ENCODE measurements around the gene HTT. TPM values are rescaled to one million over a fixed set of nuclear protein-coding genes. Genes with fewer than 3 reads are reported as not detected.

Gene HTT
- total RNA-seq, 2 donors from 2014 or later: 62.4 to 116 TPM

DNA sequence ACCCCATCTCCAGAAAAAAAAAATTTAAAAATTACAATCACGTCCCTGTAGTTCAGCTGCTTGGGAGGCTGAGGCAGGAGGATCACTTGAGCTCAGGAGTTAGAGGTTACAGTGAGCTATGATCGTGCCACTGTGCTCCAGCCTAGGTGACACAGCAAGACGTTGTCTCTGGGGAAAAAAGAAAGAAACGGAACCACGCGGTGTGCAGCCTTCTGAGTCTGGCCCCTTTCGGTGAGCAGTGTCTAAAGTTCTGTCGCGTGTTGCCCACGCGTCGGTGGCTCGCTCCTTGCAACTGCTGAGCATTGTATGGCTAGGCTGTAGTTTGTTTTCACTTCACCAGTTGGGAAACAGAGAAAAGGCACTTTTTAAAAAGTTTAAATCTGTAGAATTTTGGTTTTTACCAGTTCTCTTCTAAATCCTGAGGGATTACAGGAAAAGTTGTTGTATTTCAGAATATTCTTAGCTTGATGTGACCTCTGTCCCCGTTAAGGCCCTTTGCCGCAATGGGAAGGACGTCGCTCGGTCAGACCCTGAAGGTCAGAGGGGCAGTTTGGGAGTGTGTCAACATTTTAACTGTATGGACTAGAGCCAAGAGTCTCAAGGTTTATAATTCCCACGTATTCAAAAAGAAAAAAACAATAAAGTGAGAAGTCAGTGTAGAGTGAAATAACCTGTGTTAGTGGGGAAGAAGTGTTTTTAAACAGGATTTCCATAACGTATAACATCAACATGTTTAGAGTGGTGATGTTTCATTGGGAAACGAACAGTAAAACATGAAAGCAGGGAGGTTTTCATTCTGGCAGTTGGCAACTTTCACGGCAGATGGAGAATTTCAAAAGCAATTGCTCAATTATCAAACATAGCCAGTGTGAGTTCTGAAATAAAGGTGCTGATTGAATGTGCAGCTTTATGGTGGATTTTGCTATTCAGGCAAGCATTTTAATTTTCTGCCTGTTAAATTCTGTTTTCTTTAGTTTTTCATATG lies 128.6 kb downstream of the HTT start:
- no peaks in the 10 kb centered on the region for H3K27me3 Mint-ChIP-seq

DNA sequence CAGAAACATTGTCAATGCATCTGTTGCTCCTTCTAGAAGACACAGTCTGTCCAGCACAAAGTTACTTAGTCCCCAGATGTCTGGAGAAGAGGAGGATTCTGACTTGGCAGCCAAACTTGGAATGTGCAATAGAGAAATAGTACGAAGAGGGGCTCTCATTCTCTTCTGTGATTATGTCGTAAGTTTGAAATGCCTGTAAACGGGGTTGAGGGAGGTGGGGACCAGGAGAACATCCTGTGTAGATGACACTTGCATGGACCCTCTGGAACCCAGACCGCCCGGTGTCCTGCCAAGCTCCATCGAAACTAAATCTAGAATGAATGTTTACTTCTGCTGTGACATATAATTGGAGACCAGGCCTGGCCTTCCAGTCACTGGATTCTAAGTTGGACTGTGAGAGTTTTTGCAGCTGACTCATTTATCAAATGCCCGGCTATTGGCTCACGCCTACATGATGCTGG lies 129.5 kb downstream of the HTT start:
- DNase-seq (ENCODE audit: low spot score): no peak
- H3K9me3 Mint-ChIP-seq: no peaks in the 10 kb centered on the region
- H3K36me3 Mint-ChIP-seq: peaks cover 22% of the 10 kb centered on the region
- peak overlapping the region; percentile 93 to 95 for H3K27ac Mint-ChIP-seq
- H3K4me1 Mint-ChIP-seq (ENCODE audit: low read depth in 2 of 2): peaks cover 37 to 51% of the 10 kb centered on the region in 2 donors
- no peak for ATAC-seq
- no peaks in the 10 kb centered on the region for H3K27me3 Mint-ChIP-seq
- peak overlapping the region; percentile 87 for H3K4me3 Mint-ChIP-seq

More for the DNA sequence above, 128.6 kb downstream of the HTT start:
- peak overlapping the region; percentile 93 to 95 for H3K27ac Mint-ChIP-seq
- no peak for DNase-seq (ENCODE audit: low spot score)
- ATAC-seq: peak; percentile 28 to 34
- H3K4me3 Mint-ChIP-seq: peak overlapping the region; percentile 87
- H3K36me3 Mint-ChIP-seq: peaks cover 17% of the 10 kb centered on the region
- H3K4me1 Mint-ChIP-seq (ENCODE audit: low read depth in 2 of 2): peaks cover 37 to 48% of the 10 kb centered on the region in 2 donors
- no peaks in the 10 kb centered on the region for H3K9me3 Mint-ChIP-seq

DNA sequence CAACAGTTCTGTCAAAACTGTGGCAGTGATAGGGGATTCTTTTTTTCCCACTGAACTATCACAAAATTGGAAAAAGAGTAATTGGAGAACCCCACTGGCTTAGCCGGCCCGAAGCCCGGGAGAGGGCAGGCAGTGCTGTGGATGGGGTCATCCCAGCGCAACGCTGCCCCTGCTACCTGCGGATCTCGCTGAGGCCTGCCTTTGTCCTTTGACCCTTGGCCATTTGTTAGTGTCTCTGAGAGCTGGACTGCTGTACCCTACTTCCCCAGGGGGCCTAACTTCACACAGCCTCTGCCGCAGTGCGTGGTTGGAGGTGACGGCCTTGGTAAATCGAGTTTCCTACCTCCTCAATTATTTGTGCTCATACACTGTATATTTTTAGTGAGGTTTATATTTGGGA lies 131.5 kb downstream of the HTT start:
- no peak for DNase-seq (ENCODE audit: low spot score)
- no peak overlapping the region for H3K4me3 Mint-ChIP-seq

DNA sequence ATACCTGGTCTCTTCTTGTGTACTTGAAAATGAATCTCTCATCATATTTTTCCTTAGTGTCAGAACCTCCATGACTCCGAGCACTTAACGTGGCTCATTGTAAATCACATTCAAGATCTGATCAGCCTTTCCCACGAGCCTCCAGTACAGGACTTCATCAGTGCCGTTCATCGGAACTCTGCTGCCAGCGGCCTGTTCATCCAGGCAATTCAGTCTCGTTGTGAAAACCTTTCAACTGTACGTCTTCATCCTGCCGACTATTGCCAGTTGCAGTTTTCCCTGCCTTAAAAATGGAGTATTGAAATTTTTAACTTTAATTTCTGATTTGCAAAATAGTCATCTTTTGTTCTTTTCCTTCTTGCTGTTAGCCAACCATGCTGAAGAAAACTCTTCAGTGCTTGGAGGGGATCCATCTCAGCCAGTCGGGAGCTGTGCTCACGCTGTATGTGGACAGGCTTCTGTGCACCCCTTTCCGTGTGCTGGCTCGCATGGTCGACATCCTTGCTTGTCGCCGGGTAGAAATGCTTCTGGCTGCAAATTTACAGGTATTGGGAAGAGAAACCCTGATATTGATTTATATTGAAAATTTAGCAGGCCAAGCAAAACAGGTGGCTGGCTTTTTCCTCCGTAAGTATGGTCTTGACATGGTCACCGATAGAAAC lies 132.1 kb downstream of the HTT start:
- no peaks in the 10 kb centered on the region for H3K27me3 Mint-ChIP-seq
- peaks cover 22% of the 10 kb centered on the region for H3K36me3 Mint-ChIP-seq
- H3K27ac Mint-ChIP-seq: peak overlapping the region; percentile 36 to 69

More for the DNA sequence above, 131.5 kb downstream of the HTT start:
- Mint-ChIP-seq H3K4me1 (ENCODE audit: low read depth in 2 of 2) (peaks cover 37 to 51% of the 10 kb centered on the region in 2 donors), H3K9me3 (no peaks in the 10 kb centered on the region), H3K27me3 (no peaks in the 10 kb centered on the region), H3K27ac (peak overlapping the region; percentile 36 to 69), H3K36me3 (peaks cover 22% of the 10 kb centered on the region)
- no peak for ATAC-seq

DNA sequence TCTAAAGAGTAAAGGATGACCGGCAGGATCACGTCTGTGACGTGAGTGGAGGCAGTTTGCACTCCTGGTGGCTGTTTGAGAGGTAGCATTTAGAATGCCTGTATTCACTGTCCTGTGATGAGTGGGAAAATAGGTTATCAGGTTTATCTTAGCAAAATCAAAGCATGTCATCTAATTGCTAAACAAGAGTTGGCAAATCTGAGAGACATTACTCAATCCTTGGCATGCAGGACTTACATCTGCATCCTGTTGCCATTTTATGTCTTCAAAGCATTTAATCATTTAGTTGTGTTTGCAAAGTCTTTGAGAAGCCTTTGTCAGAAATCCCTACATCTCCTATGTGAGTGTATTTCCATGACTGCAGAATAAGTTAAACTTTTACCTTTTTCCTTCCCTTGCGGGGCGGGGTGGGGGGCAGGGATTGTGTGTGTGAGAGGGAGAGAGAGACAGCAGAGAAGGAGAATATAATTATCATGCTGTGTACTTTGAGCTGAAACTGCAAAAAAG lies 133.1 kb downstream of the HTT start:
- no peak for ATAC-seq
- Mint-ChIP-seq H3K4me3 (no peak overlapping the region), H3K27me3 (no peaks in the 10 kb centered on the region), H3K27ac (peak overlapping the region; percentile 36 to 51), H3K9me3 (no peaks in the 10 kb centered on the region), H3K4me1 (ENCODE audit: low read depth in 2 of 2) (peaks cover 26 to 39% of the 10 kb centered on the region in 2 donors), H3K36me3 (peaks cover 22% of the 10 kb centered on the region)
- no peak for DNase-seq (ENCODE audit: low spot score)

More for the DNA sequence above, 132.1 kb downstream of the HTT start:
- DNase-seq (ENCODE audit: low spot score) (no peak), ATAC-seq (no peak)
- Mint-ChIP-seq H3K9me3 (no peaks in the 10 kb centered on the region), H3K4me3 (no peak overlapping the region), H3K4me1 (ENCODE audit: low read depth in 2 of 2) (peaks cover 36 to 49% of the 10 kb centered on the region in 2 donors)

DNA sequence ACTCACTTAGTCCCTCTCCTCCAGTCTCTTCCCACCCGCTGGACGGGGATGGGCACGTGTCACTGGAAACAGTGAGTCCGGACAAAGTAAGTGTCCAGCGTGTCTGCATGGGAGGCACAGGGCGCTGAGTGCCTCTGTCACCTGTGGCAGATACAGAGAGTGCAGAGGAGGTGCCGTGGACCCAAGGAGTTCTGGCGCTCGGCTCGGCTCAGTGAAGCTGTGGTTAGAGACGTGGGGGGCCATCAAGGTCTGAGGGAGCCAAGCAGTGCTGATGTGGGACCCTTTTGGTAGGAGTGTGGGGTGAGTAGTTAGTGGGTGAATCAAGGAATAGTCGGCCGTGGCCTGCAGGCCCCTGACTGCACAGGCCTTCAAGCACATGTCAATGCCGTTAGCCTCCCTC lies 134.3 kb downstream of the HTT start:
- no peak for DNase-seq (ENCODE audit: low spot score)
- H3K36me3 Mint-ChIP-seq: peaks cover 22% of the 10 kb centered on the region

DNA sequence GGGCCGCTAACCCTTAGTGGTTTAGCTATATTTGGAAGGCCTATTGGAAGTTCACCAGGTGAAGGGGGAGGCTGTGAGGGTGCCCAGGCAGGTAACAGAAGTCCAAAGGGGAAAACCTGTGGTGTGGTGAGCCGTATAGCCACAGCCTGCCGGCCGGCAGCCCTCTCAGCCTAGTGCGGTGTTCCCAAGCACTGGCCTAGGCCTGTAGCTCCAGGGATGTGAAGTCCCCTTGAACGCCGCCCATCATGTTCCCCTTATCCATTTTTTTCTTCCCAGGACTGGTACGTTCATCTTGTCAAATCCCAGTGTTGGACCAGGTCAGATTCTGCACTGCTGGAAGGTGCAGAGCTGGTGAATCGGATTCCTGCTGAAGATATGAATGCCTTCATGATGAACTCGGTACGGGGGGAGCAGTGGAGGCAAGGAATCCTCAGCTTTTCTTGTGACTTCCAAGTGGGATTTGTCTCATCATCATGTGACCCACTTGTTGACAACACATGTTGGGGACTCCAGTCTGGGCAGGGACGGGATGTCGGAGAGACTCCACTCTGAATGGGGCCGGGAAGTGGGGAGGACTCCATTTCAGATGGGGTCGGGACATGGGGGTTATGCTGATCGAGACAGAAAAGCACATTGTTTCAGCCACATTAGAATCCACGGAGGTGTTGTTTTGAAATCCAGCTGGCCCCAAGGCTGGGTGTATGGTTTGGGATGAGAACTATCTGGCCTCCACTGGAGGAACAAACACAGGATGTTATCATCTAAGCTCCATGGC lies 135.3 kb downstream of the HTT start:
- peaks cover 23% of the 10 kb centered on the region for H3K36me3 Mint-ChIP-seq
- no peak overlapping the region for H3K27ac Mint-ChIP-seq
- no peaks in the 10 kb centered on the region for H3K27me3 Mint-ChIP-seq
- DNase-seq (ENCODE audit: low spot score) (no peak), ATAC-seq (no peak)
- H3K4me1 Mint-ChIP-seq (ENCODE audit: low read depth in 2 of 2): peaks cover 7 to 18% of the 10 kb centered on the region in 2 donors
- no peak overlapping the region for H3K4me3 Mint-ChIP-seq
- no peaks in the 10 kb centered on the region for H3K9me3 Mint-ChIP-seq

More for the DNA sequence above, 134.3 kb downstream of the HTT start:
- Mint-ChIP-seq H3K4me3 (no peak overlapping the region), H3K9me3 (no peaks in the 10 kb centered on the region), H3K27ac (peak overlapping the region in 1 of 2 donors; percentile 36), H3K4me1 (ENCODE audit: low read depth in 2 of 2) (peaks cover 13 to 27% of the 10 kb centered on the region in 2 donors), H3K27me3 (no peaks in the 10 kb centered on the region)
- ATAC-seq: no peak

DNA sequence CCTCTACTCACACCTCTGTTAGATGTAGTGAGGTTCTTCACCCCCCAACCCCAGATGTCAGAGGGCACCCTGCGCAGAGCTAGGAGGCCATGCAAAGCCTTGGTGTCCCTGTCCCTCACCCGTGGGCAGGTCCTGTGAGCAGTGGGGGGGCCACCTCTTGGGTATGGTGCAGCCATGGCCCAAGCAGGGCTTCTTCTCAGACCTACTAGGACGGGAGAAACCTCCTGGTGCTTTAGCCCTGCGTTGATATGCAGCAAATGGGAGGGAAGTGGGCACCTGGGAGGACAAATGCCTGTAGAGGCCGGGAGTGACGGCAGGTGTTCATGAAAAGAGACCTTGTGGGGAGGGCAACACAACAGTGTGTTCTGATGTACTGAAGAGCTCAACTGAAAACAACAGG lies 136.0 kb downstream of the HTT start:
- Mint-ChIP-seq H3K4me3 (no peak overlapping the region), H3K4me1 (ENCODE audit: low read depth in 2 of 2) (peaks cover 7 to 17% of the 10 kb centered on the region in 2 donors), H3K27ac (no peak overlapping the region), H3K27me3 (no peaks in the 10 kb centered on the region), H3K9me3 (no peaks in the 10 kb centered on the region), H3K36me3 (peaks cover 27% of the 10 kb centered on the region)
- DNase-seq (ENCODE audit: low spot score) (no peak), ATAC-seq (no peak)

DNA sequence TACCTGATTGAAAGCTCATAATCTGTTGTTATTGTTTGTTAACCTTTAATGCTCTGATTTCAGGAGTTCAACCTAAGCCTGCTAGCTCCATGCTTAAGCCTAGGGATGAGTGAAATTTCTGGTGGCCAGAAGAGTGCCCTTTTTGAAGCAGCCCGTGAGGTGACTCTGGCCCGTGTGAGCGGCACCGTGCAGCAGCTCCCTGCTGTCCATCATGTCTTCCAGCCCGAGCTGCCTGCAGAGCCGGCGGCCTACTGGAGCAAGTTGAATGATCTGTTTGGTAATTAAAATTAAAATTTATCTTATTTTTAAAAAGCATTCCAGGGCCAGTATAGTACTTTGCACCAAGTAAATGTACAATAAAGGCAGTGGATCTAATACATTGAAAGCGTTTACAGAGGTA lies 137.4 kb downstream of the HTT start:
- ATAC-seq (no peak), DNase-seq (ENCODE audit: low spot score) (no peak)
- no peak overlapping the region for H3K4me3 Mint-ChIP-seq
- peaks cover 3 to 10% of the 10 kb centered on the region in 2 donors for H3K4me1 Mint-ChIP-seq (ENCODE audit: low read depth in 2 of 2)
- H3K9me3 Mint-ChIP-seq: no peaks in the 10 kb centered on the region
- peaks cover 24% of the 10 kb centered on the region for H3K36me3 Mint-ChIP-seq
- H3K27ac Mint-ChIP-seq: no peak overlapping the region
- H3K27me3 Mint-ChIP-seq: no peaks in the 10 kb centered on the region

DNA sequence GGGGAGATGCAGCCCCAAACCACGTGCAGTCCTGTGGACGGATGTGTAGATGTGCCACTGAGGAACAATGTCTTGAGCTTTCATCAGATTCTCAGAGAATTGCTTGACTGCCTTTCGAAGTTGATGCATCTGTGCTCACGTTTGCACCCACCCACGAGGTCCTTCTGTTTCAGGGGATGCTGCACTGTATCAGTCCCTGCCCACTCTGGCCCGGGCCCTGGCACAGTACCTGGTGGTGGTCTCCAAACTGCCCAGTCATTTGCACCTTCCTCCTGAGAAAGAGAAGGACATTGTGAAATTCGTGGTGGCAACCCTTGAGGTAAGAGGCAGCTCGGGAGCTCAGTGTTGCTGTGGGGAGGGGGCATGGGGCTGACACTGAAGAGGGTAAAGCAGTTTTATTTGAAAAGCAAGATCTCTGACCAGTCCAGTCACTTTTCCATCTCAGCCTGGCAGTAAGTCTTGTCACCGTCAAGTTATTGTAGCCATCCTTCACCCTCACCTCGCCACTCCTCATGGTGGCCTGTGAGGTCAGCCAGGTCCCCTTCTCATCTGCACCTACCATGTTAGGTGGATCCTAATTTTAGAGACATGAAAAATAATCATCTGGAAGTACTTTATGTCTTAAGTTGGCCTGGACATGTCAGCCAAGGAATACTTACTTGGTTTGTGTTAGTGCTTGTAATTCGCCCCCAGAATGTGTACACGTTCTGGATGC lies 138.1 kb downstream of the HTT start:
- peaks cover 19% of the 10 kb centered on the region for H3K36me3 Mint-ChIP-seq

DNA sequence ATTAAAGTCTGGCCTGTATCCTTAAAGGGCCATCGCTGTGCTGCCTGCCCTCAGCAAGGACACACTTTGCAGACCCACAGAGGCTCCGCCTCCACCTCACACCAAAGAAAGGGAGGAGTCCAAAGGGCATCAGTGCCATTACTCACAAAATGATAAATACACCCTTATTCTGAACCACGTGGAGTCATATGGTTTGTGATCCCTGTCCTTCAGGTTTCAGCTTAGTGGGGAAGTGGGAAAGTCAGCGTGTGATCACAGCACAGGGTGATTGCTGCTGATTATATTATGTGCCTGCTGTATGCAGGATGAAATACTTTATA lies 138.6 kb downstream of the HTT start:
- no peaks in the 10 kb centered on the region for H3K9me3 Mint-ChIP-seq
- no peak for DNase-seq (ENCODE audit: low spot score)
- ATAC-seq: no peak
- H3K4me3 Mint-ChIP-seq: no peak overlapping the region
- no peaks in the 10 kb centered on the region for H3K27me3 Mint-ChIP-seq
- no peak overlapping the region for H3K27ac Mint-ChIP-seq
- peaks cover 16% of the 10 kb centered on the region for H3K36me3 Mint-ChIP-seq
- H3K4me1 Mint-ChIP-seq (ENCODE audit: low read depth in 2 of 2): peaks cover under 1 to 3% of the 10 kb centered on the region in 2 donors

More for the DNA sequence above, 138.1 kb downstream of the HTT start:
- Mint-ChIP-seq H3K4me3 (no peak overlapping the region), H3K4me1 (ENCODE audit: low read depth in 2 of 2) (peaks cover 3 to 6% of the 10 kb centered on the region in 2 donors), H3K9me3 (no peaks in the 10 kb centered on the region), H3K27me3 (no peaks in the 10 kb centered on the region), H3K27ac (no peak overlapping the region)
- DNase-seq (ENCODE audit: low spot score): no peak
- no peak for ATAC-seq

DNA sequence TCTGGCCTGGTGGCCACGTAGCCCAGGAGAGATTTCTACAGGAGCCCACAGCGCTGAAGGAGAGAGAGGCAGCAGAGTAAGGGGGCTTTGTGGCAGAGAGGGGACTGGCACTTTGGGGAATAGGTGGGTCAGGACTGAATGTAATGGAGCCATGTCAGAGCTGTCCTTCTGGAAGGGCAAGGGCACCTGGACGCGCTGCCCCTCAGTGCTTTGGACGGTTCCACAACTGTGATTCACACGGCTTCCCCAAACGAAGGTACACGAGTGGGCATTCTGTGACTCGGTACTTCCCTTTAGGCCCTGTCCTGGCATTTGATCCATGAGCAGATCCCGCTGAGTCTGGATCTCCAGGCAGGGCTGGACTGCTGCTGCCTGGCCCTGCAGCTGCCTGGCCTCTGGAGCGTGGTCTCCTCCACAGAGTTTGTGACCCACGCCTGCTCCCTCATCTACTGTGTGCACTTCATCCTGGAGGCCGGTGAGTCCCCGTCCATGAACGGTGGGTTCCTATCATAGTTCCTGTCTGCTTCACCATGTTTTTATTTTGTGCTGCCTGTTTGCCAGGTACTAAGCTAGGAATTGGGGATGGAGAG lies 139.3 kb downstream of the HTT start:
- no peak for DNase-seq (ENCODE audit: low spot score)
- H3K4me3 Mint-ChIP-seq: no peak overlapping the region
- H3K4me1 Mint-ChIP-seq (ENCODE audit: low read depth in 2 of 2): peaks cover 3 to 6% of the 10 kb centered on the region in 2 donors
- H3K27ac Mint-ChIP-seq: no peak overlapping the region
- no peaks in the 10 kb centered on the region for H3K9me3 Mint-ChIP-seq
- no peak for ATAC-seq
- H3K27me3 Mint-ChIP-seq: no peaks in the 10 kb centered on the region
- H3K36me3 Mint-ChIP-seq: peaks cover 15% of the 10 kb centered on the region

Measured in natural killer cell treated with Interleukin-12 subunit alpha and Interleukin-12 subunit beta and Interleukin-15 and Interleukin-18, amount 100 ng/mL, for 72 hours (primary cell).